Mucosa of descending colon (tissue), 3 donors: ENCODE measurements around the gene WDR20. TPM values are rescaled to one million over a fixed set of nuclear protein-coding genes. Genes with fewer than 3 reads are reported as not detected.

ENCODE experiments used
- ATAC-seq: fragments of 200-7000 bp; cut with Tn5 transposase; one replicate; pipeline ENCODE4 v1.9.1; 2020; ENCODE audit warnings: mild to moderate bottlenecking, moderate library complexity
- DNase-seq, 3 donors: peaks; one replicate each; pipeline ENCODE4 v3.0.0-alpha.2; 2020
- H3K36me3 ChIP-seq: fragments of 200-600 bp; one replicate; pipeline ENCODE4 v1.8.0; 2021; ENCODE audit warnings: low read depth, mild to moderate bottlenecking
- H3K4me1 ChIP-seq: fragments of 200-600 bp; one replicate; pipeline ENCODE4 v1.8.0; 2021; ENCODE audit warnings: low read depth, mild to moderate bottlenecking
- H3K4me3 ChIP-seq: fragments of 200-600 bp; one replicate; pipeline ENCODE4 v1.8.0; 2021; ENCODE audit warnings: mild to moderate bottlenecking
- H3K9me3 ChIP-seq: fragments of 200-600 bp; one replicate; pipeline ENCODE4 v1.8.0; 2021; ENCODE audit warnings: mild to moderate bottlenecking
- intact Hi-C, 2 donors: fragments of 100-400 bp; cut with DNase I in 1 of 2; cut with micrococcal nuclease in 1 of 2; formaldehyde crosslinking; loops; one replicate each; pipeline versions ENCODE4 v1.11.0 to v1.11.1; 2022; cut with DNase I, micrococcal nuclease
- total RNA-seq, 3 donors: library from RNA; stranded (reverse); fragmentation: NEBNext Ultra II Directional in 2 of 3; extraction: Animal tissue kit (Norgen Biotek cat#: 25700) in 2 of 3; gene quantifications; one replicate each; pipeline versions ENCODE4 v1.2.1 to v1.2.4, GENCODE V29; 2021 to 2023
- TF ChIP-seq, protein P1 (sequence below): fragments of 200-600 bp; IDR thresholded peaks from one replicate; pipeline ENCODE4 v1.8.0; 2022; ENCODE audit warnings: antibody characterized with exemption, mild to moderate bottlenecking
- donor health status: DM: no; HTN: no; CAD: no; lungs with moderate emphysema.
- donor health status: DM: no; HTN: no; CAD: no.
- donor health status: DM: no; HTN: yes; CAD: no.

The WDR20 gene
- total RNA-seq, 3 donors from 2014 or later, result 36.2 to 49.4 (median 40.9) TPM

DNA sequence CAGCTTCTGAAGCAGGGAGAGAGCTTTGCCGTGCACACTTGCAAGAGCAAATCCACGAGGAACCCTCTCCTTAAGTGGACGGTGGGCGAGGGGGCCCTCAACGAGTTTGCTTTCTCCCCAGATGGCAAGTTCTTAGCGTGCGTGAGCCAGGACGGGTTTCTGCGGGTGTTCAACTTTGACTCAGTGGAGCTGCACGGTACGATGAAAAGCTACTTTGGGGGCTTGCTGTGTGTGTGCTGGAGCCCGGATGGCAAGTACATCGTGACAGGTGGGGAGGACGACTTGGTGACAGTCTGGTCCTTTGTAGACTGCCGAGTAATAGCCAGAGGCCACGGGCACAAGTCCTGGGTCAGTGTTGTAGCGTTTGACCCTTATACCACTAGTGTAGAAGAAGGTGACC is 69.0 kb downstream of the WDR20 start:
- no peak for DNase-seq

DNA sequence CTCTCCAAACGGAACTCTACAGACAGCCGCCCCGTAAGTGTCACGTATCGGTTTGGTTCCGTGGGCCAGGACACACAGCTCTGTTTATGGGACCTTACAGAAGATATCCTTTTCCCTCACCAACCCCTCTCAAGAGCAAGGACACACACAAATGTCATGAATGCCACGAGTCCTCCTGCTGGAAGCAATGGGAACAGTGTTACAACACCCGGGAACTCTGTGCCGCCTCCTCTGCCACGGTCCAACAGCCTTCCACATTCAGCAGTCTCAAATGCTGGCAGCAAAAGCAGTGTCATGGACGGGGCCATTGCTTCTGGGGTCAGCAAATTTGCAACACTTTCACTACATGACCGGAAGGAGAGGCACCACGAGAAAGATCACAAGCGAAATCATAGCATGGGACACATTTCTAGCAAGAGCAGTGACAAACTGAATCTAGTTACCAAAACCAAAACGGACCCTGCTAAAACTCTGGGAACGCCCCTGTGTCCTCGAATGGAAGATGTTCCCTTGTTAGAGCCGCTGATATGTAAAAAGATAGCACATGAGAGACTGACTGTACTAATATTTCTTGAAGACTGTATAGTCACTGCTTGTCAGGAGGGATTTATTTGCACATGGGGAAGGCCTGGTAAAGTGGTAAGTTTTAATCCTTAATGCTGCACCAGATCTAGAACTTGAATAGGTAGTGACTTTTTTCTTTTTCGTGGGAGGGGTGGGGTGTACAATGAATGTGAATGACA is 69.7 kb downstream of the WDR20 start:
- no peak for DNase-seq
- Histone ChIP-seq H3K4me3 (no peak overlapping the region), H3K4me1 (no peaks in the 10 kb centered on the region), H3K36me3 (no peaks in the 10 kb centered on the region), H3K9me3 (no peaks in the 10 kb centered on the region)
- TF ChIP-seq, protein P1, sequence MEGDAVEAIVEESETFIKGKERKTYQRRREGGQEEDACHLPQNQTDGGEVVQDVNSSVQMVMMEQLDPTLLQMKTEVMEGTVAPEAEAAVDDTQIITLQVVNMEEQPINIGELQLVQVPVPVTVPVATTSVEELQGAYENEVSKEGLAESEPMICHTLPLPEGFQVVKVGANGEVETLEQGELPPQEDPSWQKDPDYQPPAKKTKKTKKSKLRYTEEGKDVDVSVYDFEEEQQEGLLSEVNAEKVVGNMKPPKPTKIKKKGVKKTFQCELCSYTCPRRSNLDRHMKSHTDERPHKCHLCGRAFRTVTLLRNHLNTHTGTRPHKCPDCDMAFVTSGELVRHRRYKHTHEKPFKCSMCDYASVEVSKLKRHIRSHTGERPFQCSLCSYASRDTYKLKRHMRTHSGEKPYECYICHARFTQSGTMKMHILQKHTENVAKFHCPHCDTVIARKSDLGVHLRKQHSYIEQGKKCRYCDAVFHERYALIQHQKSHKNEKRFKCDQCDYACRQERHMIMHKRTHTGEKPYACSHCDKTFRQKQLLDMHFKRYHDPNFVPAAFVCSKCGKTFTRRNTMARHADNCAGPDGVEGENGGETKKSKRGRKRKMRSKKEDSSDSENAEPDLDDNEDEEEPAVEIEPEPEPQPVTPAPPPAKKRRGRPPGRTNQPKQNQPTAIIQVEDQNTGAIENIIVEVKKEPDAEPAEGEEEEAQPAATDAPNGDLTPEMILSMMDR, result no peak
- intact Hi-C loops, result no loop called here
- peak; percentile 23 for ATAC-seq

More for the DNA sequence above, 69.0 kb downstream of the WDR20 start:
- no peaks in the 10 kb centered on the region for H3K9me3 ChIP-seq
- no peak overlapping the region for H3K4me3 ChIP-seq
- H3K36me3 ChIP-seq, result no peaks in the 10 kb centered on the region
- TF ChIP-seq, protein P1, result no peak
- H3K4me1 ChIP-seq, result no peaks in the 10 kb centered on the region
- intact Hi-C loops, result no loop called here
- no peak for ATAC-seq

DNA sequence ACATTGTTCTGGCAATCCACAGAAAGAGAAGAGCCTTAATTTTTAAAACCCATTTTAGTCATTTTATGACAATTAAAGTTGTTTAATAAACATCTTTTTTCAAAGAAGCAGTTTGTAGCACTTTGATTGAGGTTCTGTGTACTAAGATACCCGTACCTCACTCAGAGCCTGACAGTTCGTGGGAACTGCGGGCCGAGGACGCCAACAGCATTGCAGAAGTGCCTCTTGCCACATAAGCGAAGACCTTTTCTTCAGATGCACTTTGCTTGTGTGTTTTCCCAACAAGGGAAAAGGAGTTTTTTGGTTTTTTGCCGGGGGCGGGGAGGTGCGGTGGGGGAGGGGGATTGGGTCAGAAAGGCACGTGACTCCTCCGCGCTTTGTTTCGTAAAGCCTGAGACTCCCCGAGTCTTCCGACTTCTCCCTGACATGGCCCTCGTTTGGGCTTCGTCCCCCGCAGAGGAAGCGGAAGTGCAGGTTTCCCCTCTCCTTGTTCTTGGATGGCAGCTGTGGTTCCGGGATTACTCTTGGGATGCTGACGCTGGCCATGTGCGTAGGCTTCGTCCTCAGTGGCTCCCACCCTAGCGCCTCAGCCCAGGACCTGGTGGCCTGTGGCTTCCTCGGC is 70.8 kb downstream of the WDR20 start:
- Histone ChIP-seq H3K4me1 (peaks cover 1% of the 10 kb centered on the region), H3K4me3 (no peak overlapping the region), H3K36me3 (no peaks in the 10 kb centered on the region), H3K9me3 (no peaks in the 10 kb centered on the region)
- ATAC-seq (no peak), DNase-seq (no peak)
- intact Hi-C loops, result no loop called here
- TF ChIP-seq, protein P1, result no peak

DNA sequence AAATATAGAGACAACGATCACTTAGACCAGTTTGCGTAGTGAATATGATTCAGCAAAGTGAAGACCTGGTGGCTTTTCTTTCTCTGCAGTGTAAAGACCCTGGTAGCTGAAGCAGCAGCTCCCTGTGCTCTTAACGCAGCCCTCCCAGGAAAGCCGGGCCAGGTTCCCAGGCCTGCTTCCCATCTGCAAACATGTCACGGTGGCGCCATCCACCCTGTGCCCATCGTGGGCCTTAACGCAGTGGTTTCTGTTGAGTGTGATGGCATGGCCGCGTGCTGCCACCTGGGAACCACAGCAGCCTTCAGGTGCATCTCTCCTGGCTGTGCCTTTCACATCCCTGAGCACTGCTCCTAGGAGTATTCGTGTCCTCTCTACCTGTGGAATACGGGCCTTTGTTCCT is 71.5 kb downstream of the WDR20 start:
- no peaks in the 10 kb centered on the region for H3K36me3 ChIP-seq

DNA sequence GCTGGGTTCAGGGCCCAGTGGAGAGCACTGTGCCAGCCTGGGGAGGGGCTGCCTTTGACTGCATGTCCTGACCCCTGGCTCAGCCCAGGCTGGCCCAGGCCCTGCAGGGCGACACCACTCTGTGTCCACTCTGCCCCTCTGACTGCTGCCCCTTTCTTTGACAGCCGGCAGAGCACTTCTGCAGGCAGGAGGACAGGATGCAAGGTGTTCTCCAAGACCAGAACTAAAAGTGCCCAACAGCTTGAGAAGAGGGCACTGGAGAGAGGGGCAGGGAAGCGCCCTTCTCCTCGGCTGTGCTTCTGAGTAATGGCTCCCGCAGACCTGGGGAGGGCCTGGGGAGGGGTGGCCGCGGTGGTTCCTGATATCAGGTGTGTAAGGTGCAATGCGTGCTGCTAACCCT is 72.7 kb downstream of the WDR20 start:
- TF ChIP-seq, protein P1, result no peak

More for the DNA sequence above, 71.5 kb downstream of the WDR20 start:
- intact Hi-C loops, result no loop called here
- Histone ChIP-seq H3K4me3 (no peak overlapping the region), H3K9me3 (no peaks in the 10 kb centered on the region), H3K4me1 (peaks cover 4% of the 10 kb centered on the region)
- DNase-seq (no peak), ATAC-seq (no peak)
- TF ChIP-seq, protein P1, result no peak

More for the DNA sequence above, 72.7 kb downstream of the WDR20 start:
- DNase-seq (no peak), ATAC-seq (no peak)
- intact Hi-C loops, result no loop called here
- H3K4me1 ChIP-seq, result peaks cover 4% of the 10 kb centered on the region
- H3K36me3 ChIP-seq, result no peaks in the 10 kb centered on the region
- H3K4me3 ChIP-seq, result no peak overlapping the region
- H3K9me3 ChIP-seq, result no peaks in the 10 kb centered on the region
